ENCODE data around the gene ANO3. TPM values are rescaled to one million over a fixed set of nuclear protein-coding genes. Genes with fewer than 3 reads are reported as not detected.

Gene ANO3
- total RNA-seq, 2 experiments from 2014 or later, result not detected

GRCh38 chr11:26324270-26324669, 7.7 kb upstream of the ANO3 start:
- Mint-ChIP-seq H3K4me1 (no peaks in the 10 kb centered on the region), H3K9me3 (ENCODE audit: low read depth) (no peaks in the 10 kb centered on the region), H3K36me3 (ENCODE audit: low read depth) (no peaks in the 10 kb centered on the region), H3K27ac (no peak overlapping the region), H3K4me3 (no peak overlapping the region), H3K27me3 (no peaks in the 10 kb centered on the region)
- no peak for ATAC-seq
- CTCF ChIA-PET, result interaction anchor here (0.7 kb wide), 1 partner anchor 1161 kb away, joined by 3 read pairs; no protein-coding TSS in a partner anchor
- DNase-seq, result no peak
- intact Hi-C loops (cut with DNase I, micrococcal nuclease), result no loop called here
- POLR2A ChIA-PET, result no interaction called here

GRCh38 chr11:26326793-26327400, 5.0 kb upstream of the ANO3 start:
- ATAC-seq (no peak), DNase-seq (no peak)
- Mint-ChIP-seq H3K4me3 (no peak overlapping the region), H3K27ac (no peak overlapping the region), H3K9me3 (ENCODE audit: low read depth) (no peaks in the 10 kb centered on the region), H3K27me3 (peaks cover 8% of the 10 kb centered on the region), H3K4me1 (no peaks in the 10 kb centered on the region), H3K36me3 (ENCODE audit: low read depth) (no peaks in the 10 kb centered on the region)
- intact Hi-C loops (cut with DNase I, micrococcal nuclease), result no loop called here
- POLR2A ChIA-PET, result no interaction called here
- CTCF ChIA-PET, result no interaction called here

- Mint-ChIP-seq H3K9me3 (ENCODE audit: low read depth) (no peaks in the 10 kb centered on the region), H3K36me3 (ENCODE audit: low read depth) (no peaks in the 10 kb centered on the region), H3K4me1 (no peaks in the 10 kb centered on the region), H3K4me3 (no peak overlapping the region), H3K27ac (no peak overlapping the region), H3K27me3 (peaks cover 18% of the 10 kb centered on the region)
- DNase-seq (no peak), ATAC-seq (no peak)
- CTCF ChIA-PET, result interaction anchor here (0.7 kb wide), 1 partner anchor 45 kb away, joined by 3 read pairs; no protein-coding TSS in a partner anchor
- intact Hi-C loops (cut with DNase I, micrococcal nuclease), result no loop called here
- POLR2A ChIA-PET, result no interaction called here
These were observed 2.7 kb upstream of the ANO3 start for GRCh38 chr11:26329206-26329605.

GRCh38 chr11:26330262-26330661, 1.7 kb upstream of the ANO3 start:
- Mint-ChIP-seq H3K4me1 (no peaks in the 10 kb centered on the region), H3K9me3 (ENCODE audit: low read depth) (no peaks in the 10 kb centered on the region), H3K27ac (no peak overlapping the region), H3K27me3 (peaks cover 18% of the 10 kb centered on the region), H3K36me3 (ENCODE audit: low read depth) (no peaks in the 10 kb centered on the region), H3K4me3 (no peak overlapping the region)
- ChIA-PET CTCF (interaction anchor here (1.0 to 1.1 kb wide), 2 partner anchors 10 to 11 kb away, joined by 3 to 5 read pairs; no protein-coding TSS in a partner anchor), POLR2A (no interaction called here)
- intact Hi-C loops (cut with DNase I, micrococcal nuclease), result no loop called here
- ATAC-seq, result no peak
- no peak for DNase-seq

- intact Hi-C loops (cut with DNase I, micrococcal nuclease), result no loop called here
- ATAC-seq, result no peak
- no peak for DNase-seq
- H3K27me3 Mint-ChIP-seq, result peaks cover 18% of the 10 kb centered on the region
- H3K36me3 Mint-ChIP-seq (ENCODE audit: low read depth), result no peaks in the 10 kb centered on the region
- H3K9me3 Mint-ChIP-seq (ENCODE audit: low read depth), result no peaks in the 10 kb centered on the region
- H3K4me3 Mint-ChIP-seq, result no peak overlapping the region
- ChIA-PET CTCF (no interaction called here), POLR2A (no interaction called here)
- no peaks in the 10 kb centered on the region for H3K4me1 Mint-ChIP-seq
- no peak overlapping the region for H3K27ac Mint-ChIP-seq
These were observed 614 bp downstream of the ANO3 start for GRCh38 chr11:26332572-26332915.

- no peaks in the 10 kb centered on the region for H3K9me3 Mint-ChIP-seq (ENCODE audit: low read depth)
- no peak overlapping the region for H3K27ac Mint-ChIP-seq
- H3K27me3 Mint-ChIP-seq, result peaks cover 18% of the 10 kb centered on the region
- no peaks in the 10 kb centered on the region for H3K36me3 Mint-ChIP-seq (ENCODE audit: low read depth)
- CTCF ChIA-PET, result no interaction called here
- H3K4me1 Mint-ChIP-seq, result no peaks in the 10 kb centered on the region
- POLR2A ChIA-PET, result no interaction called here
- H3K4me3 Mint-ChIP-seq, result no peak overlapping the region
- DNase-seq (no peak), ATAC-seq (no peak)
- intact Hi-C loops (cut with DNase I, micrococcal nuclease), result no loop called here
These were observed 2.0 kb downstream of the ANO3 start for GRCh38 chr11:26333906-26334305.

- intact Hi-C loops (cut with DNase I, micrococcal nuclease), result no loop called here
- peaks cover 14% of the 10 kb centered on the region for H3K27me3 Mint-ChIP-seq
- H3K4me1 Mint-ChIP-seq, result no peaks in the 10 kb centered on the region
- no peaks in the 10 kb centered on the region for H3K36me3 Mint-ChIP-seq (ENCODE audit: low read depth)
- H3K27ac Mint-ChIP-seq, result no peak overlapping the region
- ATAC-seq (no peak), DNase-seq (no peak)
- no peak overlapping the region for H3K4me3 Mint-ChIP-seq
- ChIA-PET CTCF (no interaction called here), POLR2A (no interaction called here)
- H3K9me3 Mint-ChIP-seq (ENCODE audit: low read depth), result no peaks in the 10 kb centered on the region
These were observed 4.0 kb downstream of the ANO3 start for GRCh38 chr11:26335903-26336302.

- no peak overlapping the region for H3K27ac Mint-ChIP-seq
- H3K27me3 Mint-ChIP-seq, result no peaks in the 10 kb centered on the region
- ChIA-PET POLR2A (no interaction called here), CTCF (no interaction called here)
- H3K36me3 Mint-ChIP-seq (ENCODE audit: low read depth), result no peaks in the 10 kb centered on the region
- intact Hi-C loops (cut with DNase I, micrococcal nuclease), result no loop called here
- no peak overlapping the region for H3K4me3 Mint-ChIP-seq
- H3K4me1 Mint-ChIP-seq, result no peaks in the 10 kb centered on the region
- peaks cover 1% of the 10 kb centered on the region for H3K9me3 Mint-ChIP-seq (ENCODE audit: low read depth)
- no peak for ATAC-seq
- no peak for DNase-seq
These were observed 12.7 kb downstream of the ANO3 start for GRCh38 chr11:26344647-26345046.

GRCh38 chr11:26348776-26349175, 16.8 kb downstream of the ANO3 start:
- H3K27me3 Mint-ChIP-seq, result no peaks in the 10 kb centered on the region

GRCh38 chr11:26350002-26350401, 18.1 kb downstream of the ANO3 start:
- Mint-ChIP-seq H3K36me3 (ENCODE audit: low read depth) (no peaks in the 10 kb centered on the region), H3K27me3 (no peaks in the 10 kb centered on the region), H3K4me1 (no peaks in the 10 kb centered on the region), H3K27ac (no peak overlapping the region), H3K4me3 (no peak overlapping the region), H3K9me3 (ENCODE audit: low read depth) (peaks cover 1% of the 10 kb centered on the region)
- ChIA-PET CTCF (no interaction called here), POLR2A (no interaction called here)
- DNase-seq (no peak), ATAC-seq (no peak)
- intact Hi-C loops (cut with DNase I, micrococcal nuclease), result no loop called here

More at GRCh38 chr11:26348776-26349175, 16.8 kb downstream of the ANO3 start:
- Mint-ChIP-seq H3K36me3 (ENCODE audit: low read depth) (no peaks in the 10 kb centered on the region), H3K4me1 (no peaks in the 10 kb centered on the region), H3K9me3 (ENCODE audit: low read depth) (peaks cover 1% of the 10 kb centered on the region), H3K4me3 (no peak overlapping the region), H3K27ac (no peak overlapping the region)
- POLR2A ChIA-PET, result no interaction called here
- intact Hi-C loops (cut with DNase I, micrococcal nuclease), result no loop called here
- CTCF ChIA-PET, result interaction anchor here (0.6 kb wide), 1 partner anchor 92 kb away, joined by 3 read pairs; no protein-coding TSS in a partner anchor
- DNase-seq (no peak), ATAC-seq (no peak)

- H3K36me3 Mint-ChIP-seq (ENCODE audit: low read depth), result no peaks in the 10 kb centered on the region
- intact Hi-C loops (cut with DNase I, micrococcal nuclease), result no loop called here
- no peaks in the 10 kb centered on the region for H3K27me3 Mint-ChIP-seq
- H3K9me3 Mint-ChIP-seq (ENCODE audit: low read depth), result peaks cover under 1% of the 10 kb centered on the region
- ATAC-seq, result no peak
- CTCF ChIA-PET, result interaction anchor here (1.0 kb wide), 1 partner anchor 97 kb away, joined by 3 read pairs; no protein-coding TSS in a partner anchor
- no peak overlapping the region for H3K27ac Mint-ChIP-seq
- no peaks in the 10 kb centered on the region for H3K4me1 Mint-ChIP-seq
- POLR2A ChIA-PET, result no interaction called here
- no peak for DNase-seq
- no peak overlapping the region for H3K4me3 Mint-ChIP-seq
These were observed 21.1 kb downstream of the ANO3 start for GRCh38 chr11:26353010-26353409.

GRCh38 chr11:26359055-26359454, 27.1 kb downstream of the ANO3 start:
- H3K27me3 Mint-ChIP-seq, result no peaks in the 10 kb centered on the region
- H3K36me3 Mint-ChIP-seq (ENCODE audit: low read depth), result no peaks in the 10 kb centered on the region
- ATAC-seq, result no peak
- no peak for DNase-seq
- intact Hi-C loops (cut with DNase I, micrococcal nuclease), result no loop called here
- no peaks in the 10 kb centered on the region for H3K9me3 Mint-ChIP-seq (ENCODE audit: low read depth)
- H3K27ac Mint-ChIP-seq, result no peak overlapping the region
- CTCF ChIA-PET, result no interaction called here
- POLR2A ChIA-PET, result no interaction called here
- no peak overlapping the region for H3K4me3 Mint-ChIP-seq
- no peaks in the 10 kb centered on the region for H3K4me1 Mint-ChIP-seq

- Mint-ChIP-seq H3K36me3 (ENCODE audit: low read depth) (no peaks in the 10 kb centered on the region), H3K4me1 (no peaks in the 10 kb centered on the region), H3K27ac (no peak overlapping the region), H3K27me3 (no peaks in the 10 kb centered on the region), H3K4me3 (no peak overlapping the region), H3K9me3 (ENCODE audit: low read depth) (peaks cover 10% of the 10 kb centered on the region)
- no peak for DNase-seq
- no peak for ATAC-seq
- POLR2A ChIA-PET, result no interaction called here
- intact Hi-C loops (cut with DNase I, micrococcal nuclease), result no loop called here
- CTCF ChIA-PET, result no interaction called here
These were observed 33.4 kb downstream of the ANO3 start for GRCh38 chr11:26365284-26365683.
